K562 (cell line): ENCODE results near the gene THBS1. TPM values are rescaled to one million over a fixed set of nuclear protein-coding genes. Genes with fewer than 3 reads are reported as not detected.

ENCODE experiments used
- ATAC-seq: fragments of 200-7000 bp; cut with Tn5 transposase; 3 replicates; pipeline ENCODE4 v1.9.1; 2020; ENCODE audit warnings: moderate library complexity
- BruUV-seq: library from RNA; stranded (reverse); fragments of 400-500 nt; replicated peaks from 2 replicates; lab custom pipeline; 2021; lab: Mats Ljungman, UMichigan
- CTCF ChIA-PET: fragments of 300-600 bp; formaldehyde crosslinking; extraction: SDS; loops from one replicate; lab custom pipeline; 2021; ENCODE audit warnings: low intra/inter-chr PET ratio; lab: Yijun Ruan, JAX
- POLR2A ChIA-PET: fragments of 300-600, 350-650 bp; sonication (Branson Sonifier 250); formaldehyde crosslinking; extraction: SDS; loops from one replicate; lab custom pipeline; 2021; ENCODE audit warnings: antibody characterized with exemption, inconsistent platforms; lab: Yijun Ruan, JAX
- DNase-seq, 4 experiments: peaks; one replicate each; pipeline versions ENCODE4 v3.0.0 to v3.0.0-alpha.2; 2011 to 2018; ENCODE audit warnings: low spot score in 3 of 4, mixed read lengths in 3 of 4; ENCODE audit errors: extremely low read depth in 1 of 4
- FAIRE-seq: peaks from 2 replicates; lab custom pipeline; 2011; peaks lifted over from hg19 to GRCh38; lab: Jason Lieb, UNC
- H2AFZ ChIP-seq: 2 replicates; pipeline ENCODE4 v1.6.0; 2011; ENCODE audit warnings: low read depth, low read length, control low read depth, inconsistent platforms
- H3K27ac ChIP-seq: fragments of 200-600 bp; 3 replicates; pipeline ENCODE4 v1.8.0; 2011; ENCODE audit warnings: low read depth, mild to moderate bottlenecking, control low read depth, inconsistent platforms, low read length, moderate library complexity, mixed read lengths; ENCODE audit errors: extremely low read depth
- H3K27me3 ChIP-seq, 2 experiments: fragments of 300-600 bp in 1 of 2; 2 replicates in 1 of 2; 3 replicates in 1 of 2; pipeline versions ENCODE4 v1.6.0 to v1.8.0; 2011; ENCODE audit warnings: inconsistent platforms in 2 of 2, low read length in 2 of 2, mild to moderate bottlenecking in 1 of 2, mixed read lengths in 1 of 2, moderate library complexity in 1 of 2; ENCODE audit not compliant: control insufficient read depth in 2 of 2, insufficient read depth in 2 of 2
- H3K36me3 ChIP-seq: fragments of 300-600 bp; 3 replicates; pipeline ENCODE4 v1.8.0; 2011; ENCODE audit warnings: mild to moderate bottlenecking, low read length, inconsistent platforms; ENCODE audit not compliant: control insufficient read depth, insufficient read depth
- H3K4me1 ChIP-seq, 2 experiments: fragments of 200-600 bp in 1 of 2; replicated peaks in 1 of 2; 2 replicates in 1 of 2; 3 replicates in 1 of 2; pipeline versions ENCODE4 v1.5.1 to v1.8.0; 2011; ENCODE audit warnings: inconsistent platforms in 2 of 2, low read length in 2 of 2, mild to moderate bottlenecking in 1 of 2, mixed read lengths in 1 of 2, moderate library complexity in 1 of 2; ENCODE audit not compliant: control insufficient read depth in 2 of 2, insufficient read depth in 2 of 2
- H3K4me2 ChIP-seq: 2 replicates; pipeline ENCODE4 v1.6.1; 2011; ENCODE audit warnings: low read length, control low read depth, inconsistent platforms, mixed read lengths; ENCODE audit not compliant: insufficient read depth
- H3K4me3 ChIP-seq: fragments of 200-600 bp; sonication (generic), shearing (Covaris generic); 2 replicates; pipeline ENCODE4 v1.5.1; 2016; ENCODE audit warnings: control low read depth, inconsistent platforms
- H3K79me2 ChIP-seq: fragments of 200-600 bp; 3 replicates; pipeline ENCODE4 v1.8.0; 2011; ENCODE audit warnings: low read length, inconsistent platforms; ENCODE audit not compliant: control insufficient read depth, insufficient read depth
- H3K9ac ChIP-seq, 2 experiments: 2 replicates each; pipeline versions ENCODE4 v1.6.0 to v1.6.1; 2011; ENCODE audit warnings: low read depth in 2 of 2, low read length in 2 of 2, control low read depth in 1 of 2, inconsistent platforms in 1 of 2, mild to moderate bottlenecking in 1 of 2, mixed read lengths in 1 of 2; ENCODE audit not compliant: insufficient read depth in 1 of 2
- H3K9me1 ChIP-seq: one replicate; pipeline ENCODE4 v1.6.0; 2011; ENCODE audit warnings: inconsistent platforms, mild to moderate bottlenecking, low read length, moderate library complexity; ENCODE audit not compliant: control insufficient read depth, insufficient read depth
- H3K9me3 ChIP-seq: replicated peaks from 2 replicates; pipeline ENCODE4 v1.5.1; 2011; ENCODE audit warnings: low read depth, low read length, inconsistent platforms; ENCODE audit not compliant: control insufficient read depth, insufficient read depth
- H4K20me1 ChIP-seq: replicated peaks from 2 replicates; pipeline ENCODE4 v1.6.1; 2011; ENCODE audit warnings: low read length, inconsistent platforms, mixed read lengths; ENCODE audit not compliant: control insufficient read depth, insufficient read depth
- CCNT2 ChIP-seq: IDR thresholded peaks from 2 replicates; pipeline ENCODE4 v1.6.1; 2011; ENCODE audit warnings: borderline replicate concordance, low read depth, mild to moderate bottlenecking, moderate library complexity, mixed read lengths, low read length; ENCODE audit not compliant: insufficient read length; ENCODE audit errors: extremely low read depth
- LARP7 ChIP-seq: fragments of 450-650 bp; IDR thresholded peaks from 2 replicates; pipeline ENCODE4 v1.6.1; 2016
- RBFOX2 ChIP-seq: fragments of 200-400 bp; formaldehyde crosslinking; IDR thresholded peaks from 2 replicates; pipeline ENCODE4 v1.6.1; 2017; ENCODE audit warnings: low read depth, mild to moderate bottlenecking, low read length, moderate library complexity
- TFAM ChIP-seq: fragments of 250-450 bp; sonication (Bioruptor Pico); conservative IDR thresholded peaks from 2 replicates; pipeline ENCODE4 v1.5.0; 2021; ENCODE audit warnings: mild to moderate bottlenecking, moderate library complexity
- ZKSCAN1 ChIP-seq: fragments of 150-350 bp; IDR thresholded peaks from 2 replicates; pipeline ENCODE4 v1.6.1; 2016; ENCODE audit warnings: low read depth, low read length
- WGBS: fragments of 100-300 bp; shearing (Covaris generic); methylation state at CpG from one replicate; pipeline ENCODE4 v1.1.6; 2016; ENCODE audit warnings: low coverage, mixed read lengths; ENCODE audit not compliant: insufficient coverage; ENCODE audit errors: missing lambda C conversion rate; 5-methylcytosine and 5-hydroxymethylcytosine counted together
- in situ Hi-C: fragments of 300-500 bp; cut with MboI; formaldehyde crosslinking; loops from 4 replicates; pipeline ENCODE4 v1.15.0; 2018; ENCODE audit warnings: inconsistent platforms, mixed read lengths
- intact Hi-C: fragments of 100-400 bp; cut with micrococcal nuclease; formaldehyde crosslinking; loops from 2 replicates; pipeline ENCODE4 v1.14.2; 2022
- polyA plus RNA-seq, 8 experiments: library from polyadenylated mRNA; depleted of rRNA in 4 of 8; stranded (reverse) in 5 of 8; unstranded in 3 of 8; fragments of >200 nt; fragmentation: Nextera tagmentation in 2 of 8; fragmentation: Illumina TruSeq in 1 of 8; extraction: Ambion mirVana in 2 of 8; extraction: Trizol in 1 of 8; gene quantifications; 2 replicates each; pipeline versions ENCODE4 v1.2.1 to v1.2.3, GENCODE V29; 2011 to 2014; ENCODE audit warnings: inconsistent platforms in 1 of 8, missing spikeins in 1 of 8
- total RNA-seq, 7 experiments: library from RNA; depleted of rRNA in 6 of 7; stranded (reverse); fragments of >200 nt in 6 of 7; fragmentation: Illumina TruSeq in 2 of 7; extraction: Trizol in 2 of 7; gene quantifications; 2 replicates each; pipeline versions ENCODE4 v1.2.1 to v1.2.3, GENCODE V29; 2011 to 2021; ENCODE audit warnings: low replicate concordance in 1 of 7
- TF ChIP-seq, protein P1 (sequence below): fragments of 450-650 bp; formaldehyde crosslinking; IDR thresholded peaks from 2 replicates; pipeline ENCODE4 v1.4.0; 2020; ENCODE audit warnings: mild to moderate bottlenecking, moderate library complexity

Gene THBS1
- total and polyA plus RNA-seq, 9 of the 15 experiments (the other 6 are each of a cell fraction or from before 2014, with no cell fraction given), result 0.04 to 1.3 (median 0.40) TPM

DNA sequence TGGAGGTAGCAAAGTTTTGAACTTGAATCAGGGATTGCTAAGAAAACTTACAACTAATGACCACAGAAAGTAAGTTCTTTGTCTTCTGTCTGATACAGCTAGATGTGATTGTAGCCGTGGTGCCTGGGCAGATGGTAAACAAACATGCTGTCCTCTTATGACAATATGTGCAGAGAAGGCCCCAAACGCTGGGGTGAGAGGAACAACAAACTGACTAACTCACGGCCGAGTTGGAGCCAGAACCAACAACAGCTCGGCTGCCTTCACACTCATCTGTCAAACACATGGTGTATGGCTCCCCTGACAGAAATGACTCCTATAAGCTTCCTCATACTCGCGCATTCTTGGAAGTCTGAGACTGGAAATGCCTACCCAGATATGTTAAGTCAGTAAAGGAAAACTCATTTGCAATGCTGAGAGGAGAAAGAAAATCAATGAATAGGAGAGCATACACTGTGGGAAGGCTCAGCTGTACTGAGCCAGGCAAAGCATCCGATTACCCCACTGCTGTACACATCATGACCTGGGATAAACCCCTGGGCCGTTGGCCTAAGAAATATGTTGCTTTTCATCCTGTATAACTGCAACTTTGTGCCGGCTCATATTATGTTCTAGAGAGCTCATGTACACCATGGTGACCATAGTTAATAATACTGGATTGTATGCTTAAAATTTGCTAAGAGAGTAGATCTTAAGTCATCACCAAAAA is 5.7 kb downstream of the THBS1 start:
- no TSS peak for BruUV-seq
- TF ChIP-seq, protein P1, sequence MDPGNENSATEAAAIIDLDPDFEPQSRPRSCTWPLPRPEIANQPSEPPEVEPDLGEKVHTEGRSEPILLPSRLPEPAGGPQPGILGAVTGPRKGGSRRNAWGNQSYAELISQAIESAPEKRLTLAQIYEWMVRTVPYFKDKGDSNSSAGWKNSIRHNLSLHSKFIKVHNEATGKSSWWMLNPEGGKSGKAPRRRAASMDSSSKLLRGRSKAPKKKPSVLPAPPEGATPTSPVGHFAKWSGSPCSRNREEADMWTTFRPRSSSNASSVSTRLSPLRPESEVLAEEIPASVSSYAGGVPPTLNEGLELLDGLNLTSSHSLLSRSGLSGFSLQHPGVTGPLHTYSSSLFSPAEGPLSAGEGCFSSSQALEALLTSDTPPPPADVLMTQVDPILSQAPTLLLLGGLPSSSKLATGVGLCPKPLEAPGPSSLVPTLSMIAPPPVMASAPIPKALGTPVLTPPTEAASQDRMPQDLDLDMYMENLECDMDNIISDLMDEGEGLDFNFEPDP (CRISPR knock-in tag), result no peak
- TF ChIP-seq TFAM (CRISPR knock-in tag) (no peak), CCNT2 (no peak), RBFOX2 (no peak), ZKSCAN1 (no peak), LARP7 (no peak)
- Histone ChIP-seq H4K20me1 (no peaks in the 10 kb centered on the region), H3K9ac (no peak overlapping the region), H3K4me2 (no peak overlapping the region), H3K4me1 (no peaks in the 10 kb centered on the region; a peak in 1 of 5 replicates), H3K4me3 (no peak overlapping the region), H3K79me2 (no peaks in the 10 kb centered on the region), H3K9me3 (no peaks in the 10 kb centered on the region), H3K27ac (no peak overlapping the region), H3K36me3 (no peaks in the 10 kb centered on the region), H3K9me1 (no peaks in the 10 kb centered on the region), H3K27me3 (peaks cover 39 to 71% of the 10 kb centered on the region in 2 experiments), H2AFZ (no peak overlapping the region)
- FAIRE-seq, result no peak
- in situ Hi-C loops (loop anchor here (25.0 kb wide), 1 partner anchor 774 kb away; no protein-coding TSS in a partner anchor), intact Hi-C loops (loop anchor here (10.0 kb wide), 2 partner anchors 192 to 882 kb away; no protein-coding TSS in a partner anchor)
- POLR2A ChIA-PET, result interaction anchor here (0.6 kb wide), 1 partner anchor 13 kb away, joined by 3 read pairs; no protein-coding TSS in a partner anchor
- ATAC-seq, result no peak
- DNase-seq, result no peak
- CTCF ChIA-PET, result no interaction called here
- 7% methylated on average over 10 of the region's 10 CpGs for WGBS
